ENCODE results near the gene BDH1. TPM values are rescaled to one million over a fixed set of nuclear protein-coding genes. Genes with fewer than 3 reads are reported as not detected.
"Not testable (repeated sequence)": the region's sequence is repeated elsewhere in the genome, so short reads cannot be mapped to it uniquely, and the experiment has no call there.

BDH1 gene
- total RNA-seq: 4.0 and 6.6 TPM in 2 replicates

- peak; percentile 3 for DNase-seq (ENCODE audit: low read depth)
Observed at GRCh38 chr3:197555281-197556261, at the start of gene BDH1. Gene BDH1 (minus strand): TSS chr3:197555968. CDS start chr3:197546443, 9,525 bp downstream.

DNA sequence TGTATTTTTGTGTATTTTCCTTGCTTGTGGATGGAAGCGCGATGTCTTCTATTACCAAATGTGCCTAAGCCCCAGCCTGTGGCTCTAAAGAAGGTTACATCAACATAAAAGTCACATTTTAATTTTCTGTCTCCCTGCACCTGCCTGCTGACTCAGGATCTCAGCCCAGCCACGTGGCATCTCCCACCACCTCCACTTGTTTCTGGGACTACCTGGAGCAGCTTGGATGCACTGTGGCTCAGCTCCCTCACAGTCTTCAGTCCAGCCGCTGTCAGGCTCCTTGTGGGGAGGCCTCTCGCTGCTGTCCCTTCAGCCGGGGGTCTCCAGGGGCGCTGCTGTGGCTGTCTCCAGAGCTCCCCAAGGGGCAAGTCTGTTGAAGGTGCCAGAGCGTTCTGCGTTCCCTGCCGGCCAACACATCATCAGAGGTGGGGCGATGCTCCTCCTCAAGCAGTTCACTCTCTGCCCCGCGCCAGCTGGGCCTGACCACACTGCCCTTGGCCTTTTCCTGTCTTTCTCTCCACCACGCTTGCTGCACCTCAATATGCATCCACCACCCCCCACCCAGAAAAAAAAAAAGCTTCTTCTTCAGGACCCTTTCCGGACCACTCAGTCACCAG is 47.7 kb upstream of the BDH1 start:
- DNase-seq (ENCODE audit: low read depth): no peak

GRCh38 chr3:197602351-197602750 is 46.6 kb upstream of the BDH1 start:
- DNase-seq (ENCODE audit: low read depth): not testable (repeated sequence)

GRCh38 chr3:197601566-197601840 is 45.7 kb upstream of the BDH1 start:
- DNase-seq (ENCODE audit: low read depth): not testable (repeated sequence)

GRCh38 chr3:197600796-197601565 is 45.2 kb upstream of the BDH1 start:
- DNase-seq (ENCODE audit: low read depth): peak; percentile 15

DNA sequence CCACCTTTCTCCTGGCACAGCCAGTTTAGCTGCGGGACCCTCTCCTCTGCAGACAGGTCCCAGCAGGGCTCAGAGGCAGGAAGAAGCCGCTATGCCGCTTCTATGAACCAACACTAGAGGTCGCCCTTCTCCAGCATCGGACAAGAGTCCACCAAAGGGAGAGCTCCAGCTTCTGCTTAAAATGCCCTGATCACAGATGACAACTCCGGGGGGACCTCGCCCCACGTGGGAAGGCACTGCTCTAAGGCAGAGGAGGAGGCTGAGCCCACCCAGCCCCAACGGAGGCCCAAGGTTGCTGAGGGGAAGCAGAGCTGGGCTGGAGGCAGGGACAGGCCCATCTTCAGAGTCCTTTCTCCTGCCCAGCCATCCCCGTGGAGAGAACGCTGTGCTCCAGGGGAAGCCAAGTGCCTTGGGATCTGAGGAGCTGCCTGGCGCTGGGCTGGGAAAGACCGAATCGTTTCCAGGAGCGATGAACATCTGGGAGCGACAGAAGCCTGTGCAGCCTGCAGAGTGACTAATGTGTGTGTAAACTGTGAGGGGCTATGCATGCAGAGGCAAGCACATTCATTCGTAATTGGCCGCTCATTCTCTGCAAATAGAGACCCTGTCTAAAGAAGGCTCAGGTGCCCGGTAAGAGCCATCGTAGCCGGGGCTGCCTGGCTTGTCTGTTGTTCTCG is 43.5 kb upstream of the BDH1 start:
- DNase-seq (ENCODE audit: low read depth): peak; percentile 65

DNA sequence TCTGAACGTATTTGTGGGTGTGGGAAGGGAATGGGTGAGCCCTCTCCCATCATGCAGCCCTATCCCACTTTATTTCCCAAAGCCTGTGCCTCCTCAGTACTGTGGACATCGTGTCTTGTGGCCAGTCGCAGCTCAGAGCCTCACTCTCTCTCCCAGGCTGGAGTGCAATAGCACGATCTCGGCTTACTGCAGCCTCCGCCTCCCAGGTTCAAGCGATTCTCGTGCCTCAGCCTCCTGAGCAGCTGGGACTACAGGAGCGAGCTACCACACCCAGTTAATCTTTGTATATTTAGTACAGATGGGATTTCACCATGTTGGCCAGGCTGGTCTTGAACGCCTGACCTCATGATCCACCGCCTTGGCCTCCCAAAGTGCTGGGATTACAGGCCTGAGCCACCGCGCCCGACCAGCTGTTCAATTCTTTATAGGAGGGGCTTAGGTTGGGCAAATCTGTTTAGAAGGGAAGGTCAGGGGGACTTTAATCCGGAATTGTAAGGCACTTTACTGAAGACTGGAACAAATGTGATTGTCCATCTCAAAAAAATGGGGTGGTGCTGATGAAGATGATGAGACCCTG is 42.7 kb upstream of the BDH1 start:
- DNase-seq (ENCODE audit: low read depth): no peak

DNA sequence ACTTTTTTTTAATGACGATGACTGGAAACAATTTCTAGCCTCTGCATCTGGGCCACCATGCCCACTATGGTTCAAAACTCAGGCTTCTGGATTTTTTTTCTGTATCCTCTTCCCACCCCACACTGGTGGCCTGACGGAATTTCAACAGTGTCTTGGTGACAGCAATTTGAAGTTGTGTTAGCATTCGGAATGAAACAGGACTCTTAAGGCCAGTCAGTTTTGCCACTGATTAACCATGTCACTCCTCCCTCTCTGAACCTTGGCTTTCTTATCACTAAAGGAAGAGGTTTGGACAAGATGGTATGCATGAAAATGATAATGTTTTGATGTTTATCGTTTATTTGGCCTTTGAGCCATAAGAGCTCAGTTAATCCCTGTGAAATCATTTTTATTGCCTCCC is 41.6 kb upstream of the BDH1 start:
- peak; percentile 4 for DNase-seq (ENCODE audit: low read depth)

GRCh38 chr3:197595470-197596185 is 39.9 kb upstream of the BDH1 start:
- no peak for DNase-seq (ENCODE audit: low read depth)

DNA sequence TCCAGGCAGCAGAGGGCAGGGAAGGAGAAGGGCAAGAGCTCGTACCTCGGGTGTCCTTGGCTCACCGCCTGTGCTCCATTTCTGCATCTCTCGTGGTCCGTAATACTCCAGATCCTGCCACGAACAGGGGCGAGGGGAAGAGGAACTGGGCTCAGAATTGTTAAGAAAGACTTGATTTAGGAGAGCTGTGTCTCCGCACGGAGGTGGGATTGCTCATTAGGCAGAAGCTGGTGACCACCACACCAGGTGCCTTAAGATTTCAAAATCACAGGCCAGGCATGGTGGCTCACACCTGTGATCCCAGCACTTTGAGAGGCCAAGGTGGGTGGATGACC is 37.2 kb upstream of the BDH1 start:
- no peak for DNase-seq (ENCODE audit: low read depth)

GRCh38 chr3:197592361-197593045 is 36.7 kb upstream of the BDH1 start:
- no peak for DNase-seq (ENCODE audit: low read depth)

GRCh38 chr3:197591816-197592215 is 36.0 kb upstream of the BDH1 start:
- DNase-seq (ENCODE audit: low read depth): no peak

GRCh38 chr3:197590313-197590962 is 34.7 kb upstream of the BDH1 start:
- DNase-seq (ENCODE audit: low read depth): peak; percentile 30

DNA sequence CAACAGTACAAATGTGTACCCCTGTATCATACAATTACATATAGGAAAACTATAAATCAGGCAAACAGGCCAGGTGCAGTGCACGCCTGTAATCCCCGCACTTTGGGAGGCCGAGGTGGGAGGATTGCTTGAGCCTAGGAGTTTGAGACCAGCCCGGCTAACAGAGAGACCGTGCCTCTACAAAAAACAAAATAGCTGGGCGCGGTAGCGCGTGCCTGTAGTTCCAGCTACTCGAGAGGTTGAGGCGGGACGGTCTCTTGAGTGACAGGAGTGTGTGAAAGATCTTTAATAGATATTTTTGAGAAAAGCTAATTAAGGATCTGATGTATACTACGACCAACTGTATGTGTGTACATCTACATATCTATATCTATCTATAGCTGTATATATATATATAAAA is 33.8 kb upstream of the BDH1 start:
- DNase-seq (ENCODE audit: low read depth): no peak

- DNase-seq (ENCODE audit: low read depth): peak; percentile 27
Observed at GRCh38 chr3:197586768-197587167, 31.0 kb upstream of the BDH1 start.

DNA sequence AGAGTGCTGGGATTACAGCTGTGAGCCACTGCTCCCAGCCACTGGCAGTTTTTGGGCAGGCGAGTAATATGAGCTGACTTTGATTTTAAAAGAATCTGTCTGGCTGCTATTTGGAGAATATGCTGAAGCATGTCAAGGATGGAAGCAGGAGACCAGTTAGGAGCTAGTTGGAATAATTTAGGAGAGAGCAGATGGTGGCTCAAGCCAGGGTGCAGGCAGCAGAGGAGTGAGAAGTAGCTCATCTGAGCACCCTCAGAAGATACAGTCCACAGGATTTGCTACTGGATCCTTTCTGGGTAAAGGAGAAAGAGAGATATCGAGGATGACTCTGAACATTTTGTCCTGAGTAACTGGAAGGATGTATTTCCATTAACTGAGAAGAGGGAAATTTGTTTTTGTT is 30.4 kb upstream of the BDH1 start:
- no peak for DNase-seq (ENCODE audit: low read depth)

- no peak for DNase-seq (ENCODE audit: low read depth)
Observed at GRCh38 chr3:197584733-197585132, 29.0 kb upstream of the BDH1 start.

GRCh38 chr3:197583371-197583770 is 27.6 kb upstream of the BDH1 start:
- no peak for DNase-seq (ENCODE audit: low read depth)

- no peak for DNase-seq (ENCODE audit: low read depth)
Observed at GRCh38 chr3:197580253-197580691, 24.5 kb upstream of the BDH1 start.

- no peak for DNase-seq (ENCODE audit: low read depth)
Observed at GRCh38 chr3:197578376-197578775, 22.6 kb upstream of the BDH1 start.
